Common myeloid progenitor, CD34-positive (primary cell): Measurements from ENCODE around the gene ILK.
A peak's percentile ranks its signal among the peaks of the same experiment; 100 is the strongest.

Source experiments
- CTCF ChIA-PET: fragments of 350-600 bp; sonication (Branson Sonifier 250); formaldehyde crosslinking; loops from one replicate; lab custom pipeline; 2021; ENCODE audit warnings: antibody characterized with exemption; lab: Charles Lee
- POLR2A ChIA-PET: fragments of 350-600 bp; sonication (Branson Sonifier 250); formaldehyde crosslinking; loops from one replicate; lab custom pipeline; 2021; ENCODE audit warnings: antibody characterized with exemption; lab: Charles Lee
- DNase-seq, 3 donors: peaks; one replicate each; pipeline versions ENCODE4 v3.0.0 to v3.0.0-alpha.2; 2013
- H3K27ac ChIP-seq, 2 experiments: 1 replicate in 1 of 2; 2 replicates in 1 of 2; pipeline ENCODE4 v1.7.0; 2013; ENCODE audit warnings: inconsistent platforms in 2 of 2, low read length in 2 of 2, mild to moderate bottlenecking in 2 of 2, low read depth in 1 of 2, moderate library complexity in 1 of 2; ENCODE audit not compliant: severe bottlenecking in 2 of 2, insufficient read depth in 1 of 2, poor library complexity in 1 of 2
- H3K27me3 ChIP-seq, 5 experiments: replicated peaks in 2 of 5; 1 replicate in 3 of 5; 2 replicates in 2 of 5; pipeline versions ENCODE4 v1.6.1 to v1.7.0; 2013; ENCODE audit warnings: low read length in 4 of 5, mild to moderate bottlenecking in 2 of 5, moderate library complexity in 2 of 5, inconsistent platforms in 1 of 5; ENCODE audit not compliant: insufficient read depth in 5 of 5, control insufficient read depth in 4 of 5
- H3K36me3 ChIP-seq, 4 experiments: 1 replicate in 2 of 4; 2 replicates in 2 of 4; pipeline versions ENCODE4 v1.6.1 to v1.7.0; 2013; ENCODE audit warnings: low read length in 3 of 4, control low read depth in 1 of 4, mild to moderate bottlenecking in 1 of 4; ENCODE audit not compliant: control insufficient read depth in 4 of 4, insufficient read depth in 4 of 4
- H3K4me1 ChIP-seq, 4 experiments: 1 replicate in 3 of 4; 2 replicates in 1 of 4; pipeline versions ENCODE4 v1.6.1 to v1.7.1; 2013; ENCODE audit warnings: low read length in 3 of 4, mild to moderate bottlenecking in 3 of 4, control low read depth in 1 of 4, inconsistent platforms in 1 of 4, moderate library complexity in 1 of 4; ENCODE audit not compliant: control insufficient read depth in 4 of 4, insufficient read depth in 4 of 4; ENCODE audit errors: control extremely low read depth in 1 of 4
- H3K4me3 ChIP-seq, 7 experiments: 1 replicate in 4 of 7; 2 replicates in 3 of 7; pipeline versions ENCODE4 v1.5.1 to v1.7.0; 2013; ENCODE audit warnings: mild to moderate bottlenecking in 7 of 7, low read length in 6 of 7, moderate library complexity in 6 of 7, inconsistent platforms in 2 of 7, low read depth in 2 of 7, control low read depth in 1 of 7; ENCODE audit not compliant: insufficient read depth in 4 of 7, control insufficient read depth in 1 of 7; ENCODE audit errors: extremely low read depth in 1 of 7
- H3K9me3 ChIP-seq, 5 experiments: 1 replicate in 4 of 5; 2 replicates in 1 of 5; pipeline versions ENCODE4 v1.6.1 to v1.7.1; 2013; ENCODE audit warnings: low read length in 4 of 5, mild to moderate bottlenecking in 2 of 5, inconsistent platforms in 1 of 5, low read depth in 1 of 5, moderate library complexity in 1 of 5; ENCODE audit not compliant: control insufficient read depth in 4 of 5, insufficient read depth in 2 of 5; ENCODE audit errors: control extremely low read depth in 1 of 5
- WGBS: methylation state at CpG from one replicate; pipeline ENCODE4 v1.1.5; 2013; ENCODE audit not compliant: insufficient coverage; 5-methylcytosine and 5-hydroxymethylcytosine counted together

ILK gene

GRCh38 chr11:6630632-6631291 is 27.2 kb downstream of the ILK start:
- H3K4me1 ChIP-seq, result peaks cover 7 to 16% (median 11%) of the 10 kb centered on the region in 4 experiments
- no peak overlapping the region for H3K4me3 ChIP-seq
- peaks cover 0 to 37% (median 6%) of the 10 kb centered on the region in 4 experiments for H3K36me3 ChIP-seq
- 97% methylated on average over 25 of the region's 28 CpGs for WGBS
- H3K9me3 ChIP-seq, result no peaks in the 10 kb centered on the region
- no peak overlapping the region for H3K27ac ChIP-seq
- POLR2A ChIA-PET, result interaction anchor here (1.2 kb wide), 1 partner anchor 9 kb away, joined by 5 read pairs; no protein-coding TSS in a partner anchor
- no peaks in the 10 kb centered on the region for H3K27me3 ChIP-seq
- CTCF ChIA-PET, result interaction anchor here (0.9 to 1.7 kb wide), 4 partner anchors 9 to 35 kb away, joined by 3 to 7 read pairs (median 4); partner anchors contain the start of gene TPP1
- no peak for DNase-seq

- Histone ChIP-seq H3K4me1 (peaks cover 12 to 22% (median 15%) of the 10 kb centered on the region in 4 experiments), H3K27me3 (no peaks in the 10 kb centered on the region), H3K4me3 (no peak overlapping the region), H3K27ac (no peak overlapping the region), H3K9me3 (no peaks in the 10 kb centered on the region), H3K36me3 (peaks cover 0 to 30% (median 5%) of the 10 kb centered on the region in 4 experiments)
- WGBS, result 89% methylated on average over 11 of the region's 11 CpGs
- ChIA-PET CTCF (interaction anchor here (0.9 to 1.7 kb wide), 5 partner anchors 8 to 34 kb away, joined by 3 to 7 read pairs (median 3); partner anchors contain the start of gene TPP1), POLR2A (interaction anchor here (1.2 kb wide), 1 partner anchor 10 kb away, joined by 5 read pairs; no protein-coding TSS in a partner anchor)
- DNase-seq, result no peak
Observed at GRCh38 chr11:6631361-6631890, 27.9 kb downstream of the ILK start.

GRCh38 chr11:6632116-6633073 is 28.8 kb downstream of the ILK start:
- ChIA-PET POLR2A (no interaction called here), CTCF (interaction anchor here (0.7 to 2.1 kb wide), 5 partner anchors 9 to 17 kb away, joined by 3 to 9 read pairs (median 3); partner anchors contain the start of gene TPP1)
- 98% methylated on average over 24 of the region's 29 CpGs for WGBS
- Histone ChIP-seq H3K4me3 (no peak overlapping the region), H3K4me1 (peaks cover 12 to 24% (median 15%) of the 10 kb centered on the region in 4 experiments), H3K9me3 (no peaks in the 10 kb centered on the region), H3K36me3 (peaks cover 0 to 21% (median 5%) of the 10 kb centered on the region in 4 experiments), H3K27ac (no peak overlapping the region), H3K27me3 (no peaks in the 10 kb centered on the region)
- no peak for DNase-seq

GRCh38 chr11:6633422-6634408 is 30.1 kb downstream of the ILK start:
- H3K27me3 ChIP-seq, result no peaks in the 10 kb centered on the region
- H3K4me3 ChIP-seq, result no peak overlapping the region
- peaks cover 12 to 24% (median 15%) of the 10 kb centered on the region in 4 experiments for H3K4me1 ChIP-seq
- H3K9me3 ChIP-seq, result no peaks in the 10 kb centered on the region
- CTCF ChIA-PET, result interaction anchor here (0.7 to 2.4 kb wide), 5 partner anchors 10 to 22 kb away, joined by 3 to 9 read pairs (median 3); partner anchors contain the start of genes TAF10 and TPP1
- DNase-seq, result no peak
- no peak overlapping the region for H3K27ac ChIP-seq
- POLR2A ChIA-PET, result interaction anchor here (0.6 kb wide), 1 partner anchor 112 kb away, joined by 3 read pairs; no protein-coding TSS in a partner anchor
- WGBS, result over 99% methylated on average over 15 of the region's 16 CpGs
- H3K36me3 ChIP-seq, result peaks cover 0 to 21% (median 5%) of the 10 kb centered on the region in 4 experiments

GRCh38 chr11:6634534-6634933 is 31.0 kb downstream of the ILK start:
- Histone ChIP-seq H3K4me1 (peaks cover 12 to 29% (median 18%) of the 10 kb centered on the region in 4 experiments), H3K9me3 (no peaks in the 10 kb centered on the region), H3K4me3 (no peak overlapping the region), H3K36me3 (peaks cover 0 to 16% (median 2%) of the 10 kb centered on the region in 4 experiments), H3K27ac (peak overlapping the region in 1 of 2 experiments; percentile 51), H3K27me3 (no peaks in the 10 kb centered on the region)
- POLR2A ChIA-PET, result interaction anchor here (0.6 kb wide), 1 partner anchor 112 kb away, joined by 3 read pairs; no protein-coding TSS in a partner anchor
- CTCF ChIA-PET, result interaction anchor here (1.0 to 2.4 kb wide), 3 partner anchors 16 to 30 kb away, joined by 3 to 8 read pairs (median 3); partner anchors contain the start of genes TAF10 and TPP1
- no peak for DNase-seq
- WGBS, result 88% methylated on average over 1 of the region's 1 CpG
